OCI-LY1 (cell line): ENCODE data around the gene RHEBL1.
A peak's percentile ranks its signal among the peaks of the same experiment; 100 is the strongest.

Source experiments
- H2AFZ ChIP-seq: fragments of 200-600 bp; sonication (generic), shearing (Covaris generic); 2 replicates; pipeline ENCODE4 v1.6.0; 2014; ENCODE audit warnings: antibody characterized with exemption, mild to moderate bottlenecking, low read length
- H3F3A ChIP-seq: fragments of 200-600 bp; sonication (generic), shearing (Covaris generic); 2 replicates; pipeline ENCODE4 v1.6.0; 2014; ENCODE audit warnings: mild to moderate bottlenecking, antibody characterized with exemption, low read length, moderate library complexity; ENCODE audit not compliant: insufficient read depth
- H3K27ac ChIP-seq: fragments of 200-600 bp; sonication (generic); 2 replicates; pipeline ENCODE4 v1.5.1; 2014; ENCODE audit warnings: low read length, mixed run types, mild to moderate bottlenecking, low read depth; ENCODE audit not compliant: poor library complexity, severe bottlenecking
- H3K27me3 ChIP-seq: fragments of 200-600 bp; sonication (generic); 2 replicates; pipeline ENCODE4 v1.6.0; 2014; ENCODE audit warnings: antibody characterized with exemption, mild to moderate bottlenecking, low read length, moderate library complexity; ENCODE audit not compliant: insufficient read depth
- H3K36me3 ChIP-seq: fragments of 200-600 bp; sonication (generic); 2 replicates; pipeline ENCODE4 v1.6.1; 2014; ENCODE audit warnings: mild to moderate bottlenecking, antibody characterized with exemption, low read length, moderate library complexity, mixed read lengths; ENCODE audit not compliant: insufficient read depth
- H3K4me1 ChIP-seq: fragments of 200-600 bp; sonication (generic); 2 replicates; pipeline ENCODE4 v1.5.1; 2014; ENCODE audit warnings: mild to moderate bottlenecking, low read length, moderate library complexity; ENCODE audit not compliant: insufficient read depth, severe bottlenecking
- H3K4me2 ChIP-seq: fragments of 200-600 bp; sonication (generic), shearing (Covaris generic); 2 replicates; pipeline ENCODE4 v1.6.1; 2014; ENCODE audit warnings: low read length
- H3K4me3 ChIP-seq: fragments of 200-600 bp; sonication (generic); 2 replicates; pipeline ENCODE4 v1.5.1; 2014; ENCODE audit warnings: low read length, low read depth, mild to moderate bottlenecking, mixed read lengths; ENCODE audit not compliant: poor library complexity, severe bottlenecking
- H3K79me2 ChIP-seq: fragments of 200-600 bp; shearing (Covaris generic); 2 replicates; pipeline ENCODE4 v1.6.1; 2016; ENCODE audit warnings: mixed run types, low read length, mixed read lengths; ENCODE audit not compliant: insufficient read depth
- H3K9ac ChIP-seq: fragments of 200-600 bp; sonication (generic), shearing (Covaris generic); 2 replicates; pipeline ENCODE4 v1.6.1; 2014; ENCODE audit warnings: mild to moderate bottlenecking, low read length, mixed read lengths
- H3K9me2 ChIP-seq: fragments of 200-600 bp; sonication (generic), shearing (Covaris generic); 2 replicates; pipeline ENCODE4 v1.6.1; 2014; ENCODE audit warnings: low read depth, mild to moderate bottlenecking, low read length, mixed read lengths
- H3K9me3 ChIP-seq: fragments of 200-600 bp; shearing (Covaris generic); 2 replicates; pipeline ENCODE4 v1.6.1; 2014; ENCODE audit warnings: low read length, mixed read lengths
- H4K20me1 ChIP-seq: fragments of 200-600 bp; sonication (generic), shearing (Covaris generic); 2 replicates; pipeline ENCODE4 v1.6.0; 2016; ENCODE audit warnings: mild to moderate bottlenecking, low read length; ENCODE audit not compliant: insufficient read depth
- CTCF ChIP-seq: fragments of 200-600 bp; sonication (generic), shearing (Covaris generic); IDR thresholded peaks from 2 replicates; pipeline ENCODE4 v1.5.1; 2017; ENCODE audit warnings: mild to moderate bottlenecking, antibody characterized with exemption, low read length, moderate library complexity, mixed read lengths
- EZH2 ChIP-seq: fragments of 200-600 bp; sonication (generic), shearing (Covaris generic); IDR thresholded peaks from 2 replicates; pipeline ENCODE4 v1.8.0; 2017; ENCODE audit warnings: borderline replicate concordance, mixed run types, mild to moderate bottlenecking, antibody characterized with exemption, low read length, moderate library complexity, mixed read lengths

The RHEBL1 gene

GRCh38 chr12:49069507-49070346 lies at the start of gene RHEBL1:
Gene RHEBL1, minus strand, starts transcription at chr12:49069979. Its CDS starts 194 bp downstream, at chr12:49069785.
- Histone ChIP-seq H3K4me3 (peak within 1 kb of the TSS; percentile 71), H3K27ac (no peak within 1 kb of the TSS), H3K79me2 (no peaks in the 10 kb centered on the region), H2AFZ (0 out of 2 replicates have a peak within 1 kb of the TSS, but pooled peaks have one; percentile 22), H3K9ac (peak within 1 kb of the TSS; percentile 54), H3K27me3 (no peaks in the 10 kb centered on the region), H3K4me2 (peak within 1 kb of the TSS; percentile 75), H3K9me2 (no peaks in the 10 kb centered on the region), H4K20me1 (no peaks in the 10 kb centered on the region), H3F3A (no peaks in the 10 kb centered on the region), H3K4me1 (peaks cover 11% of the 10 kb centered on the region), H3K36me3 (no peaks in the 10 kb centered on the region), H3K9me3 (no peaks in the 10 kb centered on the region)
- TF ChIP-seq CTCF = peak; percentile 29; the same call in 1 of the 2 replicates
- no peak for TF ChIP-seq EZH2

- H3K79me2 ChIP-seq = no peaks in the 10 kb centered on the region
- no peaks in the 10 kb centered on the region for H4K20me1 ChIP-seq
- H3K27me3 ChIP-seq = no peaks in the 10 kb centered on the region
- H3K9ac ChIP-seq = peak overlapping the region; percentile 61
- peaks cover 19% of the 10 kb centered on the region for H3K4me1 ChIP-seq
- H3K36me3 ChIP-seq = no peaks in the 10 kb centered on the region
- peak overlapping the region; percentile 81 for H2AFZ ChIP-seq
- H3F3A ChIP-seq = no peaks in the 10 kb centered on the region
- H3K27ac ChIP-seq = no peak overlapping the region
- no peaks in the 10 kb centered on the region for H3K9me3 ChIP-seq
- no peaks in the 10 kb centered on the region for H3K9me2 ChIP-seq
- H3K4me2 ChIP-seq = peak overlapping the region; percentile 80
- H3K4me3 ChIP-seq = peak overlapping the region; percentile 92
- no peak for TF ChIP-seq CTCF
- no peak for TF ChIP-seq EZH2
Observed at GRCh38 chr12:49111206-49111605, 41.4 kb upstream of the RHEBL1 start.

- peaks cover 19% of the 10 kb centered on the region for H3K4me1 ChIP-seq
- H3K9me3 ChIP-seq = no peaks in the 10 kb centered on the region
- TF ChIP-seq EZH2 = no peak
- peak; percentile 42 for TF ChIP-seq CTCF
- H3K27me3 ChIP-seq = no peaks in the 10 kb centered on the region
- no peaks in the 10 kb centered on the region for H3K9me2 ChIP-seq
- H2AFZ ChIP-seq = peak within 1 kb of the TSS; percentile 81
- H3K4me3 ChIP-seq = peak within 1 kb of the TSS; percentile 92
- H3F3A ChIP-seq = no peaks in the 10 kb centered on the region
- H3K36me3 ChIP-seq = no peaks in the 10 kb centered on the region
- H3K4me2 ChIP-seq = peak within 1 kb of the TSS; percentile 80
- H3K27ac ChIP-seq = peak within 1 kb of the TSS; percentile 58
- no peaks in the 10 kb centered on the region for H4K20me1 ChIP-seq
- no peaks in the 10 kb centered on the region for H3K79me2 ChIP-seq
- peak within 1 kb of the TSS; percentile 88 for H3K9ac ChIP-seq
Observed at GRCh38 chr12:49110464-49111155, 40.8 kb upstream of the RHEBL1 start, which contains the start of gene LMBR1L. Gene LMBR1L, minus strand, starts transcription at chr12:49110847. Its CDS starts 292 bp downstream, at chr12:49110555.
